ENCODE results near the gene GSTT4.
"Not testable (repeated sequence)": the region's sequence is repeated elsewhere in the genome, so short reads cannot be mapped to it uniquely, and the experiment has no call there.

The GSTT4 gene

GRCh38 chr22:23986538-23987178, 18.6 kb downstream of the GSTT4 start:
- not testable (repeated sequence) for DNase-seq (ENCODE audit: low read depth)

GRCh38 chr22:23986089-23986488, 19.2 kb downstream of the GSTT4 start:
- not testable (repeated sequence) for DNase-seq (ENCODE audit: low read depth)

GRCh38 chr22:23984430-23984829, 20.8 kb downstream of the GSTT4 start:
- DNase-seq (ENCODE audit: low read depth): no peak

GRCh38 chr22:23980567-23980966, 24.7 kb downstream of the GSTT4 start:
- DNase-seq (ENCODE audit: low read depth): not testable (repeated sequence)

DNA sequence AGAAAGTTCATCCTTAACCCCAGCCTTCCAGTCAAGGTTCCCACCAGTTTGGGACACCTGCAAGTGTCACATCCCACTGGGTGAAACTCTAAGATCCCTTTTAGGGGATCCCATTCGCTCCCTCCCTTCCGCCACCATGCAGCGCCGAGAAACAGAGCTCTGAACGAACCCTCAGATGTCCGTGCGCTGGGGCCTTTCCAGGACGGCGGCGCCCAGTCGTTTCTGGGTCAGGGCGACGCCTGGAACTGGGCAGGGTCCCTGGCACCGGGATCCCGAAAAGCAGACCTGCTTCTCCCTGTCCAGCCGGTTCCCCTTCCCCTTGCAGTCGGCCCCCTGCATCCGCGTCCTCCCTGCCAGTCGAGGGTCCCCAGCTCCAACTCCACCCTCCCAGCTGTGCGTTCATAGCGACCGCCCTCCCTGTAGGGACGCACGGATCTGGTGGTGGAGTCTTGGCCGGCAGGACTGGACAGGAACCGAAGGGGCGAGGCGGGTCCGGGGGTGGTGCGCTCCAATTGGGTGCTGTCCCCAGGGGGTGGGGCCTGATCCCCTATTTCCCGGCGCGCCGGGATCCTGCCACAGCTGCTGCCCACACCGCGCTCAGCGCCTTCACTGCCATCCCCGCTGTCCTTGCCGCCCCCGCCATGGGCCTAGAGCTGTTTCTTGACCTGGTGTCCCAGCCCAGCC, 25.6 kb downstream of the GSTT4 start, which contains the start of gene GSTT2:
Gene GSTT2, plus strand, starts transcription at position 578 of the 684 bp plus-strand sequence.
- not testable (repeated sequence) for DNase-seq (ENCODE audit: low read depth)

GRCh38 chr22:23977304-23977703, 27.9 kb downstream of the GSTT4 start:
- not testable (repeated sequence) for DNase-seq (ENCODE audit: low read depth)

- DNase-seq (ENCODE audit: low read depth): not testable (repeated sequence)
These were observed 30.4 kb downstream of the GSTT4 start for GRCh38 chr22:23974836-23975352.

- not testable (repeated sequence) for DNase-seq (ENCODE audit: low read depth)
These were observed 30.9 kb downstream of the GSTT4 start, which contains the start of gene DDT for GRCh38 chr22:23974345-23974744. DDT (minus strand) TSS chr22:23974441; CDS start chr22:23974414, 27 bp downstream.

- not testable (repeated sequence) for DNase-seq (ENCODE audit: low read depth)
These were observed 33.3 kb downstream of the GSTT4 start for GRCh38 chr22:23971927-23972326.

DNA sequence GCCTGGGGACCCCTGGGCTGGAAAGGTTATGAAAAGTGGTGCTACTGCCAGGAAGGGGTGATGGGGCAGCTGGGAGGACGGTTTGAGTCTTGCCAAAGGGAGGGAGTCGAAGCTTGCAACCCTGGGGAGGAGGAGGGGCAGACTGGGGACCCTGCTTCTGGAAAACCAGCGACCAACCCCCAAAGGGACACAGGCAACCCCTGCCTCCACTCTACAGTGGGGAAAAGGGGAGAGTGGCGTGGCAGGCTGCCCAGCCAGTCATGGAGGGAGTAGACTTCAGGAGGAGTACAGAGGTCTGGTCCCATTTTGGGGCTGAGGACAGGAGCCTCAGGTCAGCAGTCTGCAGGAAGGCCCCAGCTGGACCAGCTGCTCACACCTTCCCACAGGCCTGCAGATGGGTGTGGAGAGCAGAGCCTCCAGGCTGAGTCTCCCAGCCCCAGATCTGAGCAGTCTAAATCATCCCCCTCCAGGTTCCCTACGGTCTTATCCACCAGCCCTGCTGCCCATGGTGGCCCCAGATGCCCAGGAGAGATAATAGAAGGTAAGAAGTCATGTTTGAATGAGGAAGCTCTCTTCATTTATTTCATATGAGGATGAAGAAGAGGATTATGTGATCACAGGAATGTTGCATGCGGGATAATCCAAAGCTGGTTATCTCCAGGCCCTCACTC, 34.3 kb downstream of the GSTT4 start:
- no peak for DNase-seq (ENCODE audit: low read depth)

DNA sequence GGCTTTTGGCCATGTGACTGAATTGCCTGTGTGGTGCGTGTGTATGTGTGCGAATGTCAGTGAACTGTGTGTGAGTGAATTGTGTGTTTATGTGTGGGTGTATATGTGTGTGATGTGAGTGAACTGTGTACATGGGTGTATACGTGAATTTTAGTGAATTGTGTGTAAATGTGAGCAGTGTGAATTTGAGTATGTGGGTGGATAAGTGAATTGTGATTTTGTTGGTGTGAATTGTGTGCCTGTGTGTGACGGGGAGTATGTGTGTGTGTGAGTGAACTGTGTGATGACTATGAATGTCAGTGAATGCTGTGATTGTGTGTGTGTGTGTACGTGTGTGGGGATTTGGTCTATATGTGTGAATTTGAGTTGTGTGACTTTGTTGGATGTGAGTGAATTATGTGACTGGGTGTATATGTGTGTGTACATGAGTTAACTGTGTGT, 35.0 kb downstream of the GSTT4 start:
- DNase-seq (ENCODE audit: low read depth): no peak

DNA sequence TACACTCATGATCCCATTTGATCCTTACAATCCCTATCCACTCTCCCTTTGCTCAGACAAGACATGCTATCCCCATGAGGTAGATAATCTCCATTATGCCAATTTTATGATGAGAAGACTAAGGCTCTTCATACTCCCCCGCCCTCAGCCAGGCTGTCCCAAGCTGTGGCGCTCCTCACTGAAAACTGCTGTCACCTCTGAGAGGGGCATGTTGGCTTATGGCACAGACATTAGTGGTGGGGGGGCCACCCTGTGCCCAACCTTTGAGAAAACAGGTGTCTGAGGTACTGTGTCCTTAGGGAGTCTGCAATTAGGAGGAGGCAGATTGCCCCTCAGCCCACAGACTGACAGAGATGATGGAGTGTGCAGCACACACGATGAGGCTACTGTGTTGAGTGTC, 36.2 kb downstream of the GSTT4 start:
- no peak for DNase-seq (ENCODE audit: low read depth)

GRCh38 chr22:23966568-23966967, 38.7 kb downstream of the GSTT4 start, which contains the start of gene DDTL:
DDTL (plus strand) TSS chr22:23966888; CDS start chr22:23966915, 27 bp downstream.
- DNase-seq (ENCODE audit: low read depth): not testable (repeated sequence)

DNA sequence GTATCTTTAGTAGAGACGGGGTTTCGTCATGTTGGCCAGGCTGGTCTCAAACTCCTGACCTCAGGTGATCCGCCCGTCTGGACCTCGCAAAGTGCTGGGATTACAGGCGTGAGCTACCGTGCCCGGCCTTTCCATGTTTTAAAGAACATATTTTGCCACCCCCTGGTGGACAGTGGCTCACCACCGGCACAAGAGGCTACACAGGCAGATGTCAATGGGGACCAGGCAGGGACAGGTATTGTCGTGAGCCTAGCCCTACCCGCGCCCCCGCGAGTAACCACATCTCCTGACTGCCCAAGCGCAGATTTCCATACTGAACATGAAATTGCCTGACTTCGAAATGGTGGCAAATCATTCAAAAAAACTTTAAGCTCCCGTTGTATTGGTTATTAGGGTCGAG, 39.2 kb downstream of the GSTT4 start:
- not testable (repeated sequence) for DNase-seq (ENCODE audit: low read depth)

- DNase-seq (ENCODE audit: low read depth): not testable (repeated sequence)
These were observed 44.0 kb downstream of the GSTT4 start, which contains the start of gene GSTT2B for GRCh38 chr22:23961084-23961771. GSTT2B (minus strand) TSS chr22:23961195; CDS start chr22:23961131, 64 bp downstream.

- peak; percentile 23 for DNase-seq (ENCODE audit: low read depth)
These were observed 48.9 kb downstream of the GSTT4 start for GRCh38 chr22:23956301-23956900.

DNA sequence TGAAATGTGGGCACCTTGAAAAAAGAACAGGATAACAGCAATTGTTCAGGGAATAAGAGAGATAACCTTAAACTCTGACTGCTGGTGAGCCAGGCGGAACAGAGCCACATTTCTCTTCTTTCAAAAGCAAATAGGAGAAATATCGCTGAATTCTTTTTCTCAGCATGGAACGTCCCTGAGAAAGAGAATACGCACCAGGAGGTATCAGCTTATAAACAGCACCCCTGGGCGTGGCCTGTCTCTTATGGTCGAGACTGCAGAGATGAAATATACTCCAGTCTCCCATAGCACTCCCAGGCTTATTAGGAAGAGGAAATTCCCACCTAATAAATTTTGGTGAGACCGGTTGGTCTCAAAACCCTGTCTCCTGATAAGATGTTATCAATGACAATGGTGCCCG, 49.4 kb downstream of the GSTT4 start:
- DNase-seq (ENCODE audit: low read depth): not testable (repeated sequence)

DNA sequence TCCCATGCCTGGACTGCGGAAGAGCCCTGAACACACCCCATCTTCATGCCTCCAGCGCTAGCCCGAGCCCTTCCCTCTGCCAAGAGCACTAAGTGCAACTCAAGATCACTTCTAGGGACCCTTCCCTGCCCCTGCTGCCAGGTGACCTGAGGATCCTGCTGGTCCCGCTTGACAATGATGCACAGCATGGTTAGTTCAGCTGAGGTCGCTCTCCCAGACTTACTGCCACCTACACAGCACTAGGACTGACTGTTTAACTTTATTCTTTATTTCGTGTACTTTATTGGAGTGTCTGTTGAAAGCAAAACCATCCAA, 50.3 kb downstream of the GSTT4 start:
- not testable (repeated sequence) for DNase-seq (ENCODE audit: low read depth)

- DNase-seq (ENCODE audit: low read depth): not testable (repeated sequence)
These were observed 50.9 kb downstream of the GSTT4 start for GRCh38 chr22:23954193-23954990.

- DNase-seq (ENCODE audit: low read depth): not testable (repeated sequence)
These were observed 51.8 kb downstream of the GSTT4 start for GRCh38 chr22:23953485-23953884.

Measured in HS-27A (cell line).